A673 (cell line): Measurements from ENCODE around the gene GATA2. TPM values are rescaled to one million over a fixed set of nuclear protein-coding genes. Genes with fewer than 3 reads are reported as not detected.

ENCODE experiments used
- BruUV-seq: library from RNA; stranded (reverse); fragments of 400-500 nt; replicated peaks from 2 replicates; lab custom pipeline; 2021; lab: Mats Ljungman, UMichigan
- CTCF ChIA-PET: fragments of 300-600 bp; sonication (Branson Sonifier 250); formaldehyde crosslinking; loops from one replicate; lab custom pipeline; 2022; ENCODE audit warnings: antibody characterized with exemption; lab: Charles Lee
- POLR2A ChIA-PET: fragments of 300-600 bp; sonication (Branson Sonifier 250); formaldehyde crosslinking; loops from one replicate; lab custom pipeline; 2022; ENCODE audit warnings: antibody characterized with exemption; ENCODE audit not compliant: low non-redundant PET; lab: Charles Lee
- DNase-seq: peaks from one replicate; pipeline ENCODE4 v3.0.0-alpha.2; 2015; ENCODE audit warnings: low spot score
- H3K27ac ChIP-seq: fragments of 200-600 bp; sonication (generic); 2 replicates; pipeline ENCODE4 v1.5.1; 2016; ENCODE audit warnings: mixed run types, low read depth, mild to moderate bottlenecking, mixed read lengths, antibody characterized with exemption, low read length; ENCODE audit not compliant: poor library complexity, severe bottlenecking
- H3K27me3 ChIP-seq: fragments of 200-600 bp; sonication (generic); replicated peaks from 2 replicates; pipeline ENCODE4 v1.6.1; 2017; ENCODE audit warnings: mixed run types, low read depth, mild to moderate bottlenecking, mixed read lengths, antibody characterized with exemption, low read length; ENCODE audit not compliant: insufficient read depth, poor library complexity
- H3K36me3 ChIP-seq: fragments of 200-600 bp; sonication (generic); 2 replicates; pipeline ENCODE4 v1.6.1; 2016; ENCODE audit warnings: mixed run types, mild to moderate bottlenecking, mixed read lengths, antibody characterized with exemption, low read length; ENCODE audit not compliant: insufficient read depth, poor library complexity, severe bottlenecking
- H3K4me1 ChIP-seq: fragments of 200-600 bp; sonication (generic); 2 replicates; pipeline ENCODE4 v1.6.1; 2017; ENCODE audit warnings: mixed run types, mild to moderate bottlenecking, mixed read lengths, antibody characterized with exemption, low read length; ENCODE audit not compliant: insufficient read depth, poor library complexity, severe bottlenecking
- H3K4me3 ChIP-seq: fragments of 200-600 bp; sonication (generic); 2 replicates; pipeline ENCODE4 v1.5.1; 2016; ENCODE audit warnings: low read depth, mixed run types, mild to moderate bottlenecking, mixed read lengths, low read length; ENCODE audit not compliant: poor library complexity, severe bottlenecking
- H3K9me3 ChIP-seq: fragments of 200-600 bp; sonication (generic); 2 replicates; pipeline ENCODE4 v1.6.1; 2016; ENCODE audit warnings: mixed run types, low read depth, mild to moderate bottlenecking, mixed read lengths, antibody characterized with exemption, low read length; ENCODE audit not compliant: poor library complexity, severe bottlenecking
- EZH2 ChIP-seq: fragments of 200-600 bp; sonication (generic); IDR thresholded peaks from 2 replicates; pipeline ENCODE4 v1.6.1; 2017; ENCODE audit warnings: borderline replicate concordance, low read depth, mild to moderate bottlenecking, mixed read lengths, antibody characterized with exemption, low read length; ENCODE audit not compliant: poor library complexity, severe bottlenecking
- intact Hi-C: fragments of 100-400 bp; cut with micrococcal nuclease; formaldehyde crosslinking; loops from one replicate; pipeline ENCODE4 v1.10.0; 2022; ENCODE audit not compliant: unreplicated experiment
- total RNA-seq: library from RNA; stranded (reverse); gene quantifications from 2 replicates; pipeline ENCODE4 v1.2.3, GENCODE V29; 2021
- TF ChIP-seq, protein P1 (sequence below): fragments of 300-800, 200-600 bp; sonication (generic); conservative IDR thresholded peaks from 2 replicates; pipeline ENCODE4 v1.5.1; 2017; ENCODE audit warnings: low read depth, mild to moderate bottlenecking, antibody characterized with exemption, low read length, moderate library complexity, mixed read lengths

The GATA2 gene
- total RNA-seq, 1 experiment from 2014 or later = 19.4 TPM

- ChIA-PET CTCF (interaction anchor here (1.3 kb wide), 1 partner anchor 94 kb away, joined by 4 read pairs; no protein-coding TSS in a partner anchor), POLR2A (no interaction called here)
- DNase-seq = no peak
- intact Hi-C loops = loop anchor here (5.0 kb wide), 1 partner anchor 63 kb away; no protein-coding TSS in a partner anchor
- TF ChIP-seq EZH2 = no peak
- TF ChIP-seq, protein P1, sequence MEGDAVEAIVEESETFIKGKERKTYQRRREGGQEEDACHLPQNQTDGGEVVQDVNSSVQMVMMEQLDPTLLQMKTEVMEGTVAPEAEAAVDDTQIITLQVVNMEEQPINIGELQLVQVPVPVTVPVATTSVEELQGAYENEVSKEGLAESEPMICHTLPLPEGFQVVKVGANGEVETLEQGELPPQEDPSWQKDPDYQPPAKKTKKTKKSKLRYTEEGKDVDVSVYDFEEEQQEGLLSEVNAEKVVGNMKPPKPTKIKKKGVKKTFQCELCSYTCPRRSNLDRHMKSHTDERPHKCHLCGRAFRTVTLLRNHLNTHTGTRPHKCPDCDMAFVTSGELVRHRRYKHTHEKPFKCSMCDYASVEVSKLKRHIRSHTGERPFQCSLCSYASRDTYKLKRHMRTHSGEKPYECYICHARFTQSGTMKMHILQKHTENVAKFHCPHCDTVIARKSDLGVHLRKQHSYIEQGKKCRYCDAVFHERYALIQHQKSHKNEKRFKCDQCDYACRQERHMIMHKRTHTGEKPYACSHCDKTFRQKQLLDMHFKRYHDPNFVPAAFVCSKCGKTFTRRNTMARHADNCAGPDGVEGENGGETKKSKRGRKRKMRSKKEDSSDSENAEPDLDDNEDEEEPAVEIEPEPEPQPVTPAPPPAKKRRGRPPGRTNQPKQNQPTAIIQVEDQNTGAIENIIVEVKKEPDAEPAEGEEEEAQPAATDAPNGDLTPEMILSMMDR = no peak
- no peaks in the 10 kb centered on the region for H3K36me3 ChIP-seq
- H3K4me1 ChIP-seq = peaks cover 19% of the 10 kb centered on the region
- peak overlapping the region; percentile 60 for H3K27ac ChIP-seq
- no peaks in the 10 kb centered on the region for H3K9me3 ChIP-seq
- peak overlapping the region; percentile 81 for H3K4me3 ChIP-seq
- peaks cover 13% of the 10 kb centered on the region for H3K27me3 ChIP-seq
- no TSS peak for BruUV-seq
These were observed 2.4 kb downstream of the GATA2 start for GRCh38 chr3:128490650-128490914.

DNA sequence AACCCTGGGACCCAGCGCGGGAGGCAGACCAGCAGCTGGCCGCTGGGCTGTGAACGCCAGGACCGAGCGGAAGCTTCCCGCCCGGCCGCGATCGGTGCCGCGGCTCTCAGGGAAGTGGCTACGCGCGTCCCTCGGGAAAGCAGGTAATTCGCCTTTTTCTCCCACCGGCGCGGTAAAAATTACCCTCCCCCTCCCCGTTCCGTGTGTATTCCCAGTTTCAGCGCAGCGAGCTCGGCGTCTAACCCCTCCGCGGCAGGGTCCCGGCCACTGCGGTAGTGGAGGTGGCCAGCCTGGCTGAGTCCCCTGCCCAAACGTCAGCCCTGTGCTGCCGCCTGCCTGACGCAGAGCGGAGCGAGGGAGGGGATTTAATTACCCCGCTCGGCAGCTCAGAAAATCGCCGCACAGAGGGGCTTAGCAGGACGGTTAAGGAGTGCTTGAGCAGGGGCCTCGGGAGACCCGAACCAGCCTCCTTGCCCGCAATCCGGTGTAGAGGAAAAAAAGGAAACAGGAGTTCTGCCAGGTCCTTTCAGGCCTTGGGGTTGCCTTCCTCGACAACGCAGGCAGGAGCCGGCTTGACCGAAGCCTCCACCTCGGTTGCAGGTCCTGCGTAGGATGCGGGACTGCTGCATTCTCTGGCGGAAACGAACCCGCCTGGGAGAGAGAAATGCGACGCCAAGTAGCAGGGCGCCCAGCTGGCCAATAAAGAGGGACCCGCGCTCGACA, 2.9 kb downstream of the GATA2 start:
- intact Hi-C loops = loop anchor here (5.0 kb wide), 2 partner anchors 63 to 318 kb away; no protein-coding TSS in a partner anchor
- H3K27me3 ChIP-seq = peaks cover 13% of the 10 kb centered on the region
- ChIA-PET CTCF (interaction anchor here (0.8 to 1.3 kb wide), 3 partner anchors 8 to 94 kb away, joined by 3 to 4 read pairs (median 3); no protein-coding TSS in a partner anchor), POLR2A (no interaction called here)
- H3K36me3 ChIP-seq = no peaks in the 10 kb centered on the region
- H3K4me3 ChIP-seq = peak overlapping the region; percentile 81
- BruUV-seq = TSS peak; percentile 38
- no peaks in the 10 kb centered on the region for H3K9me3 ChIP-seq
- TF ChIP-seq, protein P1 = 0 out of 2 replicates have a peak, but pooled peaks have one; percentile 22
- no peak for TF ChIP-seq EZH2
- H3K4me1 ChIP-seq = peaks cover 19% of the 10 kb centered on the region
- peak overlapping the region; percentile 60 for H3K27ac ChIP-seq
- DNase-seq = peak; percentile 68

DNA sequence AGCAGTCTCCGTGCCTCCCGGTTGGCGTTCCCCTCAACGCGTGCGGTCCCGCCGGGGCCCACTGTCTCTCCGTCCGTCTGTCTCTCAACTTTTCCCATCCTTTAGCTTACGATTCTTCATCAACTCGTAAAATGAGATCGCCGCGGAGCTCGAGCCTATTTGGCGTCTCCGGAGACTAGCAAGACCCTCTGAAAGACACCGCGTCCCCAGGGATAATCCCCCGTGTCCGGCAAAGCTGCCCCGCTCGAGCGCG, 3.4 kb downstream of the GATA2 start:
- intact Hi-C loops = loop anchor here (5.0 kb wide), 1 partner anchor 317 kb away; no protein-coding TSS in a partner anchor
- Histone ChIP-seq H3K27ac (peak overlapping the region; percentile 60), H3K27me3 (peaks cover 13% of the 10 kb centered on the region), H3K4me3 (peak overlapping the region; percentile 81), H3K9me3 (no peaks in the 10 kb centered on the region), H3K4me1 (peaks cover 19% of the 10 kb centered on the region), H3K36me3 (no peaks in the 10 kb centered on the region)
- TF ChIP-seq, protein P1 = no peak
- no peak for TF ChIP-seq EZH2
- peak; percentile 43 for DNase-seq
- CTCF ChIA-PET = interaction anchor here (0.8 to 1.3 kb wide), 3 partner anchors 8 to 95 kb away, joined by 3 to 4 read pairs (median 3); no protein-coding TSS in a partner anchor
- POLR2A ChIA-PET = no interaction called here
- BruUV-seq = no TSS peak
